DMS53 treated with DMSO at 0.1 percent for 48 hours (cell line): Measurements from ENCODE around the gene ASAH2.

Experiments
- DNase-seq: peaks from one replicate; lab custom pipeline; 2025; ENCODE audit not compliant: unreplicated experiment; lab: John Stamatoyannopoulos, UW

Gene ASAH2

DNA sequence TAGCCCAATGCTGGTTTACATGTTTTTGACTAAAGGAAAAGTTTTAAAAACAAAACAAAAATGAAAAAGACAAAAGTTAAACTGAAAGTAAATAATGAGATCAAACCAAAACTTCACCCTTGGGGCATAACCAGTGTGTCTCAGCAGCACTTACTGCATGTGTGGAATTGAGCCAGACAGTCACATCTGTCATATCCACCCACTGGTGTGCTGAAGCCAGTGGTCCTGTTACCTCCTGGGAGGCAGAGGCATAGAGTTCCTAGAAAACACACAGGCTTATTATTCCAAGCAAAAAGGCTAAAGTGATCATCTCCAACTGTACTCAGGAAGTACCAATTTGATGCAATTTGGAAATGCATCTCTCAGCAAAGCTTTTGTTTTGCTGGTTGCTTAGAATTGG lies 40.4 kb downstream of the ASAH2 start:
- DNase-seq, result no peak
